Transverse colon (tissue), 4 donors: ENCODE measurements around the gene AK4. TPM values are rescaled to one million over a fixed set of nuclear protein-coding genes. Genes with fewer than 3 reads are reported as not detected.

ENCODE experiments used
- DNase-seq: peaks from one replicate; pipeline ENCODE4 v3.0.0-alpha.2; 2019
- H3K27ac ChIP-seq, 4 donors: fragments of 200-600 bp; sonication (generic); 2 replicates each; pipeline ENCODE4 v1.5.1; 2016 to 2018; ENCODE audit warnings: inconsistent platforms in 4 of 4
- H3K27me3 ChIP-seq: fragments of 200-600 bp; sonication (generic); 2 replicates; pipeline ENCODE4 v1.5.1; 2017; ENCODE audit warnings: inconsistent platforms
- H3K36me3 ChIP-seq, 4 donors: fragments of 200-600 bp; sonication (generic); 2 replicates each; pipeline ENCODE4 v1.5.1; 2017 to 2019; ENCODE audit warnings: inconsistent platforms in 4 of 4
- H3K4me1 ChIP-seq, 4 donors: fragments of 200-600 bp; sonication (generic); 2 replicates each; pipeline ENCODE4 v1.5.1; 2017 to 2020; ENCODE audit warnings: inconsistent platforms in 4 of 4
- H3K4me3 ChIP-seq, 4 donors: fragments of 200-600 bp; sonication (generic); 1 replicate in 1 of 4; 2 replicates in 3 of 4; pipeline versions ENCODE4 v1.5.1 to v1.6.1; 2017 to 2019; ENCODE audit warnings: inconsistent platforms in 4 of 4
- H3K9me3 ChIP-seq, 2 donors: fragments of 200-600 bp; sonication (generic); 2 replicates each; pipeline ENCODE4 v1.5.1; 2017 to 2019; ENCODE audit warnings: inconsistent platforms in 2 of 2
- EP300 ChIP-seq: sonication (generic); formaldehyde crosslinking; IDR thresholded peaks from one replicate; pipeline ENCODE4 v1.6.1; 2017; ENCODE audit warnings: antibody characterized with exemption, low read depth
- POLR2A ChIP-seq: fragments of 450-650 bp; IDR thresholded peaks from one replicate; pipeline ENCODE4 v1.6.1; 2016; ENCODE audit warnings: antibody characterized with exemption, mild to moderate bottlenecking, moderate library complexity
- POLR2AphosphoS5 ChIP-seq, 3 donors: sonication (generic); formaldehyde crosslinking; IDR thresholded peaks; one replicate each; pipeline ENCODE4 v1.6.1; 2016; ENCODE audit warnings: antibody characterized with exemption in 3 of 3
- WGBS, 2 donors: methylation state at CpG; one replicate each; pipeline ENCODE4 v1.1.5; 2018; ENCODE audit warnings: low coverage in 1 of 2; 5-methylcytosine and 5-hydroxymethylcytosine counted together
- in situ Hi-C, 4 donors: fragments of 200-750 bp; cut with MboI; loops; one replicate each; pipeline versions ENCODE4 v1.15.0 to v1.15.1; 2017; ENCODE audit warnings: low sequenced_read_pairs in 3 of 4, low pct_ligation_motif_present in 1 of 4, low pct_unique_long_range_greater_than_20kb in 1 of 4
- intact Hi-C: fragments of 100-400 bp; cut with DNase I; formaldehyde crosslinking; loops from one replicate; pipeline ENCODE4 v1.15.1; 2023; ENCODE audit warnings: low total_unique reads
- total RNA-seq, 4 donors: library from RNA; depleted of rRNA; stranded (reverse); fragments of >200 nt; gene quantifications; one replicate each; pipeline ENCODE4 v1.1.0, GENCODE V29; 2016
- TF ChIP-seq, protein P1 (sequence below), 5 experiments: fragments of 200-600 bp in 3 of 5; fragments of 450-650 bp in 2 of 5; sonication (generic) in 3 of 5; IDR thresholded peaks; 1 replicate in 2 of 5; 2 replicates in 3 of 5; pipeline ENCODE4 v1.5.1; 2016 to 2017; ENCODE audit warnings: antibody characterized with exemption in 5 of 5, inconsistent platforms in 3 of 5, mild to moderate bottlenecking in 2 of 5, moderate library complexity in 1 of 5

AK4 gene
- total RNA-seq, 4 donors from 2014 or later, result 12.0 to 42.8 (median 36.1) TPM

DNA sequence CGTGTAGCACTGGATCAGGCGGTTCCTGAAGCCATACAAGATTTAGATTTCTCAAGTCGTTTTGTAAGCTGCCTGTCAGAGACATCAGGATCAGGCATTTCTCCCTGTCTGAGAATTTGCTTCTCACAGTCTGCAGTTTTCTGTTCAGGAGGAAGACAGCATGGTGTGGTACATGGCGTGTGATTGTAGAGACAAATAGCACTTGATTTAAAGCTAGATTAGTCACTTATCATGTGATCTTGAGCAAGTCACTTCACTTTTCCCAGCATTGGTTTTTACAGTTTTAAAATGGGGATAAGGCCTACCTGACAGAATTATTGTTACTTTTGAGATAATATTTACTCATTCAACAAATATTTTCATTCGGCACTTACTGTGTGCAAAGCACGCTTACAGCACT is 63.3 kb downstream of the AK4 start:
- in situ Hi-C loops, result loop anchor here in 2 of 4 donors (10.0 to 25.0 kb wide), 3 partner anchors 147 to 349 kb away; no protein-coding TSS in a partner anchor
- intact Hi-C loops, result loop anchor here (10.0 kb wide), 1 partner anchor 147 kb away; no protein-coding TSS in a partner anchor
- H3K27me3 ChIP-seq, result no peaks in the 10 kb centered on the region
- peaks cover 0 to 3% (median 0%) of the 10 kb centered on the region in 4 donors for H3K4me1 ChIP-seq
- WGBS, 2 donors, result 90 to 98% methylated on average over 6 of the region's 6 CpGs
- H3K27ac ChIP-seq, result no peak overlapping the region
- no peak for DNase-seq
- no peak overlapping the region for H3K4me3 ChIP-seq
- H3K9me3 ChIP-seq, result no peaks in the 10 kb centered on the region
- TF ChIP-seq, protein P1, sequence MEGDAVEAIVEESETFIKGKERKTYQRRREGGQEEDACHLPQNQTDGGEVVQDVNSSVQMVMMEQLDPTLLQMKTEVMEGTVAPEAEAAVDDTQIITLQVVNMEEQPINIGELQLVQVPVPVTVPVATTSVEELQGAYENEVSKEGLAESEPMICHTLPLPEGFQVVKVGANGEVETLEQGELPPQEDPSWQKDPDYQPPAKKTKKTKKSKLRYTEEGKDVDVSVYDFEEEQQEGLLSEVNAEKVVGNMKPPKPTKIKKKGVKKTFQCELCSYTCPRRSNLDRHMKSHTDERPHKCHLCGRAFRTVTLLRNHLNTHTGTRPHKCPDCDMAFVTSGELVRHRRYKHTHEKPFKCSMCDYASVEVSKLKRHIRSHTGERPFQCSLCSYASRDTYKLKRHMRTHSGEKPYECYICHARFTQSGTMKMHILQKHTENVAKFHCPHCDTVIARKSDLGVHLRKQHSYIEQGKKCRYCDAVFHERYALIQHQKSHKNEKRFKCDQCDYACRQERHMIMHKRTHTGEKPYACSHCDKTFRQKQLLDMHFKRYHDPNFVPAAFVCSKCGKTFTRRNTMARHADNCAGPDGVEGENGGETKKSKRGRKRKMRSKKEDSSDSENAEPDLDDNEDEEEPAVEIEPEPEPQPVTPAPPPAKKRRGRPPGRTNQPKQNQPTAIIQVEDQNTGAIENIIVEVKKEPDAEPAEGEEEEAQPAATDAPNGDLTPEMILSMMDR (IDR thresholded peaks at IDR 0.05), result no peak
- TF ChIP-seq EP300 (no peak), POLR2A (no peak), POLR2AphosphoS5 (IDR thresholded peaks at IDR 0.05) (no peak)
- H3K36me3 ChIP-seq, result no peaks in the 10 kb centered on the region

DNA sequence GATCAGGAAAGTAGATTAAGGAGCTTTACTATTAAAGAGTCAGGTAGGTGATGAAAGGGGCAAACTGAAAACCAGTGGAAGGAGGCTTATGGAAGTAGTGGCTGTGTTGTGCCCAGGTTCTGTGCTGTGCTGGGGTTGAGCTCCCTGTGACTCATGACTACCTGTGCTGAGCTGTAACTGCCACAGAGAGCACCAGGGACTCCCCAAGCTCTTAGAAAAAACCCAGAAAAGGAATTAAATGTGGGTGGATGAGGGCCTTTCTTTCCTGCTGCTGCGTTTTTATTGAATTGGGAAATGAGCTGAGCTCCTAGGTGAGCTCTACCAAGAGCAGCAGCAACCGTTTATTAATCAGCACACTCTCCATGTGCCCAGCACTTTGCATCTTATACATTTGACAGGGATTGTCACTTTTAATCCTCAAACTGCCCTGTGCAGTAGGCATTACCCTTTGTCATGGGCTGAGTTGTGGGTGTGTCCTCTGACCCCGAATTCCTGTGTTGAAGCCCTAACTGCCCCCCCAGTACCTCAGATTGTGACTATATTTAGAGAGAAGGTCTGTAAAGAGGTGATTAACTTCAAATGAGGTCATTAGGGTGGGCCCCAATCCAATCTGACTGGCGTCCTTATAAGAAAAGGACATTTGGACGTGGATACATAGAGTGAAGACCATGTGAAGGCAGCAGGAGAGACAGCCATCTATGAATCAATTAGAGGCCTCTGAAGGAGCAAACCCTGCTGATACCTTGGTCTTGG is 65.4 kb downstream of the AK4 start:
- 61% methylated on average over 5 of the region's 5 CpGs; no CpG with 5 or more reads in 1 of the 2 donors for WGBS, 2 donors

GRCh38 chr1:65214340-65215027 is 66.5 kb downstream of the AK4 start:
- H3K36me3 ChIP-seq, result no peaks in the 10 kb centered on the region
- TF ChIP-seq, protein P1 (IDR thresholded peaks at IDR 0.05), result no peak
- TF ChIP-seq POLR2AphosphoS5 (IDR thresholded peaks at IDR 0.05) (no peak), EP300 (no peak), POLR2A (no peak)
- H3K27me3 ChIP-seq, result no peaks in the 10 kb centered on the region
- 77 to 80% methylated on average over 1 to 9 of the region's 9 CpGs for WGBS, 2 donors
- no peaks in the 10 kb centered on the region for H3K9me3 ChIP-seq
- no peak overlapping the region for H3K27ac ChIP-seq
- no peak overlapping the region for H3K4me3 ChIP-seq
- DNase-seq, result no peak
- intact Hi-C loops, result loop anchor here (10.0 kb wide), 1 partner anchor 150 kb away; no protein-coding TSS in a partner anchor
- in situ Hi-C loops, result loop anchor here in 2 of 4 donors (10.0 to 25.0 kb wide), 3 partner anchors 150 to 352 kb away; no protein-coding TSS in a partner anchor
- H3K4me1 ChIP-seq, result peaks cover 0 to 3% (median 0%) of the 10 kb centered on the region in 4 donors

More for the DNA sequence above, 65.4 kb downstream of the AK4 start:
- DNase-seq, result no peak
- Histone ChIP-seq H3K4me3 (no peak overlapping the region), H3K27me3 (no peaks in the 10 kb centered on the region), H3K27ac (no peak overlapping the region), H3K36me3 (no peaks in the 10 kb centered on the region), H3K9me3 (no peaks in the 10 kb centered on the region), H3K4me1 (peaks cover 0 to 3% (median 0%) of the 10 kb centered on the region in 4 donors)
- TF ChIP-seq, protein P1 (IDR thresholded peaks at IDR 0.05), result no peak
- no peak for TF ChIP-seq EP300
- TF ChIP-seq POLR2A, result no peak
- TF ChIP-seq POLR2AphosphoS5 (IDR thresholded peaks at IDR 0.05), result no peak
- intact Hi-C loops (loop anchor here (10.0 kb wide), 1 partner anchor 149 kb away; no protein-coding TSS in a partner anchor), in situ Hi-C loops (loop anchor here in 2 of 4 donors (10.0 to 25.0 kb wide), 3 partner anchors 149 to 351 kb away; no protein-coding TSS in a partner anchor)

DNA sequence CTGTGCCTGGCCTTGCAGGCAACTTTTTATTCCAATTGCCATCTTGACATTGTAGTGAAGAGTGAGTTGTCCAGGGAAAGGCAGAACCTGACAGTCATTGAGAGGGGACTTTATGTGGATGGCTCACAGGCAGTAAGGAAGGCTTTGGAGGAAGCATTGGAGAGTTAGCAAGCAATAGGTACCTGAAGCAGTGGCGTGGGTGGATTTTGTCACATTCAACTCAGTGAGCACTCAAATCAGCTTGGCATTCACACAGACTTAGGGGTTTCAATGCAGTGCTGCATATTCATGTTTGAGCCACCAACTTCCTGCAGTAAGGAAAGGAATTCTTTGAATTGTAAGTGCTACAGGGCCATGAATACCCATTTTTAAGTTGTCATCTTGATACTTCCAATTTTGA is 69.0 kb downstream of the AK4 start:
- H3K9me3 ChIP-seq, result no peaks in the 10 kb centered on the region
- no peaks in the 10 kb centered on the region for H3K36me3 ChIP-seq
- H3K4me1 ChIP-seq, result peaks cover 0 to 3% (median 0%) of the 10 kb centered on the region in 4 donors
- no peak overlapping the region for H3K4me3 ChIP-seq
- TF ChIP-seq POLR2A, result no peak
- no peak for TF ChIP-seq EP300
- TF ChIP-seq, protein P1 (IDR thresholded peaks at IDR 0.05), result no peak
- no peak for TF ChIP-seq POLR2AphosphoS5 (IDR thresholded peaks at IDR 0.05)
- no peak overlapping the region for H3K27ac ChIP-seq
- no peaks in the 10 kb centered on the region for H3K27me3 ChIP-seq
- DNase-seq, result no peak
- 100% methylated on average over 1 of the region's 1 CpG; no CpG with 5 or more reads in 1 of the 2 donors for WGBS, 2 donors
- in situ Hi-C loops (loop anchor here in 2 of 4 donors (10.0 to 25.0 kb wide), 3 partner anchors 152 to 355 kb away; no protein-coding TSS in a partner anchor), intact Hi-C loops (loop anchor here (10.0 kb wide), 1 partner anchor 152 kb away; no protein-coding TSS in a partner anchor)
